Measurements from ENCODE around the gene KDM3A.

Gene KDM3A

GRCh38 chr2:86400321-86400720 lies 40.9 kb upstream of the KDM3A start:
- Histone ChIP-seq H3K9me3 (replicated peaks in 1 of 11) (peaks cover 0 to 11% (median 0%) of the 10 kb centered on the region in 11 experiments; a peak in 2 of 22 replicates), H3K27me3 (no peaks in the 10 kb centered on the region), H3K27ac (no peak overlapping the region), H3K36me3 (no peaks in the 10 kb centered on the region), H3K4me3 (no peak overlapping the region), H4K20me1 (no peaks in the 10 kb centered on the region), H3K4me1 (peaks cover 0 to 8% (median 0%) of the 10 kb centered on the region in 10 experiments; a peak in 2 of 20 replicates), H3K4me2 (no peak overlapping the region), H3K9ac (no peak overlapping the region)
- no peak for TF ChIP-seq Cebpa-rat (IDR thresholded peaks at IDR 0.05)

- Histone ChIP-seq H3K4me1 (peaks cover 15 to 35% (median 23%) of the 10 kb centered on the region in 10 experiments), H3K27me3 (no peaks in the 10 kb centered on the region), H3K4me3 (no peak overlapping the region), H3K27ac (no peak overlapping the region), H4K20me1 (no peaks in the 10 kb centered on the region), H3K9ac (no peak overlapping the region), H3K4me2 (no peak overlapping the region), H3K36me3 (no peaks in the 10 kb centered on the region), H3K9me3 (replicated peaks in 1 of 11) (peaks cover 7 to 21% (median 13%) of the 10 kb centered on the region in 11 experiments; a peak in 17 of 22 replicates)
- no peak for TF ChIP-seq Cebpa-rat (IDR thresholded peaks at IDR 0.05)
These were observed 30.6 kb upstream of the KDM3A start for GRCh38 chr2:86410581-86410980.

- H3K27ac ChIP-seq, result no peak overlapping the region
- peaks cover 7 to 21% (median 13%) of the 10 kb centered on the region in 11 experiments; a peak in 17 of 22 replicates for H3K9me3 ChIP-seq (replicated peaks in 1 of 11)
- no peak overlapping the region for H3K4me3 ChIP-seq
- H3K9ac ChIP-seq, result no peak overlapping the region
- H3K4me2 ChIP-seq, result 0 out of 22 replicates have a peak overlapping the region, but pooled peaks of 1 of the 11 experiments have one; percentile 4
- H4K20me1 ChIP-seq, result no peaks in the 10 kb centered on the region
- no peak for TF ChIP-seq Cebpa-rat (IDR thresholded peaks at IDR 0.05)
- H3K36me3 ChIP-seq, result no peaks in the 10 kb centered on the region
- H3K27me3 ChIP-seq, result no peaks in the 10 kb centered on the region
- H3K4me1 ChIP-seq, result peaks cover 23 to 43% (median 31%) of the 10 kb centered on the region in 10 experiments
These were observed 29.8 kb upstream of the KDM3A start for GRCh38 chr2:86411396-86411795.

DNA sequence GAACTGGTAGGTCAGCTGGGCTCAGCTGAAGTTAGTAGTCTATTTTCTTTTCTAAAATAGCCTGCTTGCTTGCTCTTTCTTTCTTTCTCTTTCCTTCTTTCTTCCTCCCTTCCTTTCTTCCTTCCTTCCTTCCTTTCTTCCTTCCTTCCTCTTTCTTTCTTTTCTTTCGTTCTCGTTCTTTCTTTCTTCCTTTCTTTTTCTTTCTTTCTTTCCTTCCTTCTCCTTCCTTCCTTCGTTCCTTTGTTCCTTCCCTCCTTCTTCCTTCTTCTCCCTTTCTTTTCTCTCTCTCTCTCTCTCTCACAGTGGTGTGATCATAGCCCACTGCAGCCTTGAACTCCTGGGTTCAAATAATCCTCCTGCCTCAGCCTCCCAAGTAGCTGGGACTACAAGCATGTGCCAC lies 29.2 kb upstream of the KDM3A start:
- H3K36me3 ChIP-seq, result no peaks in the 10 kb centered on the region
- no peaks in the 10 kb centered on the region for H3K27me3 ChIP-seq
- peaks cover 26 to 49% (median 36%) of the 10 kb centered on the region in 10 experiments for H3K4me1 ChIP-seq
- H3K9me3 ChIP-seq (replicated peaks in 1 of 11), result peaks cover 7 to 21% (median 13%) of the 10 kb centered on the region in 11 experiments; a peak in 17 of 22 replicates
- no peak overlapping the region for H3K27ac ChIP-seq
- peak overlapping the region in 1 of 11 experiments; percentile 7; a peak in 1 of 22 replicates for H3K4me2 ChIP-seq
- no peak overlapping the region for H3K4me3 ChIP-seq
- no peaks in the 10 kb centered on the region for H4K20me1 ChIP-seq
- no peak for TF ChIP-seq Cebpa-rat (IDR thresholded peaks at IDR 0.05)
- H3K9ac ChIP-seq, result no peak overlapping the region

DNA sequence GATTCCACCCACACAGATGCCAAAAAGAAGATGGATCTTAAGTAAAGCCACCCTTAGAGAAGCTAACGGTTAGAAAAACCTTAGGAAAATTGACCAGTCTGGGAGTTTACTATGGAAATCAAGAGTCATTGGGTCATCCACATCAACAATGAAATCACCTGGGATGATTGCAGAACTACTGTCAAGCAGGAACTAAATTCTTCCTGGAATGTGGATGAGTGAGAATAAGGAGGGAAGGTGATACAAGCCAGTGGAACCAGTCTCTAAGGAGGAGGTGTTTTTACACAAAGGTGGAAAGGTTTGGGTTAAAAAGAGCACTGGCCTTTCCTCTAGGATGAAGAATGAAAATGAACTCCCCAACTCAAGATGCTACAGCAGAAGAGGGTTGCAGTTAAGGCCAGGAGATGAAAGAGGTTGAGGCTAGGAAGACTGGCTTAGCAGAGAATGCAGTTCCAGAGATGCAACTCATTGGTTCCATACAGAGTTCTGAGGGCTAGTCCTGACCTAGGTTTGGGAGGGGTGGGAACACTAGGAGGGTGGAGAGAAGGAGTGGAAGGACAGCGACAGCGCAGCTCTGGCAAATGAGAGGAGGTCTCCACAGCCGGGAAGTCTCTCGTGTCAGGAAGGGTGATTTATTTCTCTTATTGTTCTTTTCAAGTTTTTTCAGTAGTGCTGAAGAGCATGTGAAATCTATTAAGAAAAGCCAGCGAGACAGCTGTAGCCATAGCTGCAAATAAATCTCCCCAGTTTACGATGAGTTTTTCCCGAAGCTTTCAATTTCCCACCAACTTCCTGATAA lies 27.7 kb upstream of the KDM3A start:
- H3K4me2 ChIP-seq, result peak overlapping the region; percentile 14 to 84 (median 62)
- TF ChIP-seq Cebpa-rat (IDR thresholded peaks at IDR 0.05), result no peak
- peak overlapping the region in 5 of 11 experiments; percentile 0 to 39 (median 14); a peak in 3 of 22 replicates for H3K9ac ChIP-seq
- H3K27ac ChIP-seq, result peak overlapping the region in 7 of 11 experiments; percentile 7 to 41 (median 28); a peak in 6 of 22 replicates
- peaks cover 7 to 23% (median 15%) of the 10 kb centered on the region in 11 experiments; a peak in 18 of 22 replicates for H3K9me3 ChIP-seq (replicated peaks in 1 of 11)
- H3K4me3 ChIP-seq, result peak overlapping the region in 4 of 10 experiments; percentile 7 to 42 (median 38); a peak in 6 of 20 replicates
- no peaks in the 10 kb centered on the region for H3K36me3 ChIP-seq
- no peaks in the 10 kb centered on the region for H3K27me3 ChIP-seq
- peaks cover 33 to 62% (median 48%) of the 10 kb centered on the region in 10 experiments for H3K4me1 ChIP-seq
- no peaks in the 10 kb centered on the region for H4K20me1 ChIP-seq

DNA sequence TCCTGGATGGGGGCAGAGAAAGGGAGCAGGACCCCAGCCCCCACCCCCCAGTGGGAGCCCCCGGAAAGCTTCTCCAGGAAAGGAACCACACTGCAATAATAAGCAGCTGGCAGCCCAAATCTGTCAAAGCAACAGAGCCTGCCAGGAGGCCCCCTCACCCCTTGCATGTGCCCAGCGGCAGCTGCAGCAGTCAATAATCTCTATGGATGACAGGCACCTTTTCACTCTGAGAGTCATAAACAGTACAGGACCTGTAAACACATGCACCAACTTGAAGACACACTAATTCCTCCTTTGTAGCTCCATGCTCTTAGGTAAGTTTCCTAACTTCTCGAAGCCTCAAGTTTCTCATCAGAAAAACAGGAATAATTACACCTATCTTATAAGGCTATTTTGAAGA lies 26.2 kb upstream of the KDM3A start:
- Histone ChIP-seq H3K27ac (0 out of 22 replicates have a peak overlapping the region, but pooled peaks of 3 of the 11 experiments have one; percentile 5 to 15 (median 14)), H3K4me2 (peak overlapping the region; percentile 47 to 88 (median 69))

DNA sequence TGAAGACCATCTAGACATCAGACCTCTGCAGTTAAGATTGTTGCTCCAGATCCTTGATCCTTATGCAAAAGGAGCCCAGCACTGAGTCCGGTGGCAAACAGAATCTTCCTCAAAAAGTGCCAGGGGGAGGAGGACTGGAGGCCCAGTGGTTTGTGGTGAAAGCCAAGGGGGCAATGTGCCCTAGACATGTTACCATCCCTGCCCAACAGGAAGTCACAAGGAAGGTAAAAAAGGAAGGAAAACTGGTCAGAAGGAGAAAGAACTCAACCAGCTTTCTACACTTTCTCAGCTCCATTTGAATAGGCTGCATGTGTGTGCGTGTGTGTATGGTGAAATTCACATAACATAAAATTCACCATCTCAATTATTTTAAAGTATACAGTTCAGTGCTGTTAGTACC lies 25.0 kb upstream of the KDM3A start:
- peaks cover 0 to 14% (median 5%) of the 10 kb centered on the region in 11 experiments; a peak in 7 of 22 replicates for H3K9me3 ChIP-seq (replicated peaks in 1 of 11)
- 0 out of 20 replicates have a peak overlapping the region, but pooled peaks of 1 of the 10 experiments have one; percentile 5 for H3K4me3 ChIP-seq
- H4K20me1 ChIP-seq, result no peaks in the 10 kb centered on the region
- no peak for TF ChIP-seq Cebpa-rat (IDR thresholded peaks at IDR 0.05)
- peak overlapping the region in 3 of 11 experiments; percentile 9 to 16 (median 12); a peak in 1 of 22 replicates for H3K27ac ChIP-seq
- H3K36me3 ChIP-seq, result no peaks in the 10 kb centered on the region
- no peak overlapping the region for H3K9ac ChIP-seq
- H3K4me1 ChIP-seq, result peaks cover 33 to 60% (median 48%) of the 10 kb centered on the region in 10 experiments
- peak overlapping the region; percentile 42 to 88 (median 69) for H3K4me2 ChIP-seq
- H3K27me3 ChIP-seq, result no peaks in the 10 kb centered on the region

More for the DNA sequence above, 26.2 kb upstream of the KDM3A start:
- no peak for TF ChIP-seq Cebpa-rat (IDR thresholded peaks at IDR 0.05)
- peaks cover 7 to 23% (median 14%) of the 10 kb centered on the region in 11 experiments; a peak in 18 of 22 replicates for H3K9me3 ChIP-seq (replicated peaks in 1 of 11)
- no peak overlapping the region; a peak in 1 of 22 replicates for H3K9ac ChIP-seq
- H3K36me3 ChIP-seq, result no peaks in the 10 kb centered on the region
- peaks cover 33 to 62% (median 48%) of the 10 kb centered on the region in 10 experiments for H3K4me1 ChIP-seq
- H3K4me3 ChIP-seq, result no peak overlapping the region; a peak in 1 of 20 replicates
- H3K27me3 ChIP-seq, result no peaks in the 10 kb centered on the region
- H4K20me1 ChIP-seq, result no peaks in the 10 kb centered on the region

DNA sequence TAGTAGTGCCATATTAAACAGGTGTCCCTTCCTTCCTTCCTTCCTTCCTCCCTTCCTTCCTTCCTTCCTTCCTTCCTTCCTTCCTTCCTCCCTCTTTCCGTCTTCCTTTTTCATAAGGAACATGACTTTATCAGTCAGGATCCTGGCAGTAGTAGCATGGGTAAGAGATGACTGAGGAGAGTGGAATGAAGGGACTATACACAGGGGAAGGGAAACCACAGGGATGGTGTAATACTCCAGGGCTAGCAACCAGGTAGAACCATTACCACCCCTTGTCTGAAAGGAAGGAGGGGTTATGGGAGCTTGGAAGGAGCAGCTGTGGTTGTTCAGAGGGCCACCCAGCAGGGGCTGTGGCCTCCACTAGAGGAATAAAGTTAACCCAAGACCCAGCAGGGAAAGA lies 23.2 kb upstream of the KDM3A start:
- Histone ChIP-seq H3K27ac (no peak overlapping the region), H3K9me3 (replicated peaks in 1 of 11) (peaks cover 0 to 18% (median 8%) of the 10 kb centered on the region in 11 experiments; a peak in 13 of 22 replicates), H3K4me1 (peaks cover 33 to 52% (median 46%) of the 10 kb centered on the region in 10 experiments), H3K27me3 (no peaks in the 10 kb centered on the region), H3K4me3 (no peak overlapping the region), H3K36me3 (no peaks in the 10 kb centered on the region), H3K9ac (no peak overlapping the region), H4K20me1 (no peaks in the 10 kb centered on the region), H3K4me2 (peak overlapping the region; percentile 3 to 88 (median 40); a peak in 16 of 22 replicates)
- TF ChIP-seq Cebpa-rat (IDR thresholded peaks at IDR 0.05), result no peak

DNA sequence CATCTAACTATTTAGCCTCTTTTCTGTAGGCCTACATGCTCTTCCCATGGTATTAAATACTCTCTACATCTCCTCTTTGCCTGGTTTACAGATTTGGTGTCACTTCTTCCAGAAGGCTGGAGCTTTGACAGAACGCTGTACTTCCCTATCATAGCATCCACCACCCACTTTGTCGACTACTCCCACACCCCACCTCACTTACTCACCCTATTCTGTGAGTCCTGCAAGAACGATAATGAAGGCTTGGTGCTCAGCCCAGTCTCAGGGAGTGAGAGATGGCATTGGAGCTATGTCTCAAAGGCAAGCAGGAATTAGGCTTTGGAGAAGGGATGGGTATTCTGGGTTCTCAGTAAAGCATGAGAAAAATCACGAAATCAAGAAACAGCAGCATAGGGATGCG lies 20.3 kb upstream of the KDM3A start:
- Histone ChIP-seq H3K27ac (no peak overlapping the region), H3K9ac (no peak overlapping the region), H3K27me3 (no peaks in the 10 kb centered on the region), H3K4me2 (no peak overlapping the region), H4K20me1 (no peaks in the 10 kb centered on the region), H3K4me3 (no peak overlapping the region), H3K36me3 (no peaks in the 10 kb centered on the region), H3K9me3 (replicated peaks in 1 of 11) (peaks cover 0 to 20% (median 11%) of the 10 kb centered on the region in 11 experiments; a peak in 15 of 22 replicates), H3K4me1 (peaks cover 12 to 24% (median 23%) of the 10 kb centered on the region in 10 experiments)
- TF ChIP-seq Cebpa-rat (IDR thresholded peaks at IDR 0.05), result no peak
